Measurements from ENCODE around the gene VEZT. TPM values are rescaled to one million over a fixed set of nuclear protein-coding genes. Genes with fewer than 3 reads are reported as not detected.

VEZT gene
- total RNA-seq, 1 donor from 2014 or later: 126 TPM

- no peak for DNase-seq (ENCODE audit: low spot score, unreplicated experiment)
Observed at GRCh38 chr12:95204141-95204866, 13.3 kb upstream of the VEZT start.

GRCh38 chr12:95205016-95205624, 12.5 kb upstream of the VEZT start:
- Mint-ChIP-seq H3K36me3 (ENCODE audit: insufficient read depth) (peaks cover 23% of the 10 kb centered on the region), H3K4me3 (ENCODE audit: low read depth) (no peak overlapping the region), H3K9me3 (ENCODE audit: low read depth) (no peaks in the 10 kb centered on the region), H3K4me1 (ENCODE audit: low read depth) (peaks cover 35% of the 10 kb centered on the region), H3K27me3 (no peaks in the 10 kb centered on the region), H3K27ac (no peak overlapping the region)
- TF ChIP-seq CTCF (IDR thresholded peaks at IDR 0.05; ENCODE audit: unreplicated experiment): no peak
- DNase-seq (ENCODE audit: low spot score, unreplicated experiment): no peak

More at GRCh38 chr12:95204141-95204866, 13.3 kb upstream of the VEZT start:
- Mint-ChIP-seq H3K27ac (peak overlapping the region; percentile 90), H3K36me3 (ENCODE audit: insufficient read depth) (peaks cover 18% of the 10 kb centered on the region), H3K27me3 (no peaks in the 10 kb centered on the region), H3K4me3 (ENCODE audit: low read depth) (no peak overlapping the region), H3K4me1 (ENCODE audit: low read depth) (peaks cover 37% of the 10 kb centered on the region), H3K9me3 (ENCODE audit: low read depth) (no peaks in the 10 kb centered on the region)
- no peak for TF ChIP-seq CTCF (IDR thresholded peaks at IDR 0.05; ENCODE audit: unreplicated experiment)

GRCh38 chr12:95205685-95206084, 11.9 kb upstream of the VEZT start:
- DNase-seq (ENCODE audit: low spot score, unreplicated experiment): no peak

GRCh38 chr12:95206916-95207315, 10.7 kb upstream of the VEZT start:
- Mint-ChIP-seq H3K4me1 (ENCODE audit: low read depth) (peaks cover 18% of the 10 kb centered on the region), H3K4me3 (ENCODE audit: low read depth) (no peak overlapping the region)
- no peak for TF ChIP-seq CTCF (IDR thresholded peaks at IDR 0.05; ENCODE audit: unreplicated experiment)

More at GRCh38 chr12:95205685-95206084, 11.9 kb upstream of the VEZT start:
- no peak for TF ChIP-seq CTCF (IDR thresholded peaks at IDR 0.05; ENCODE audit: unreplicated experiment)
- Mint-ChIP-seq H3K4me1 (ENCODE audit: low read depth) (peaks cover 29% of the 10 kb centered on the region), H3K27ac (peak overlapping the region; percentile 75), H3K9me3 (ENCODE audit: low read depth) (no peaks in the 10 kb centered on the region), H3K4me3 (ENCODE audit: low read depth) (no peak overlapping the region), H3K36me3 (ENCODE audit: insufficient read depth) (peaks cover 25% of the 10 kb centered on the region), H3K27me3 (no peaks in the 10 kb centered on the region)

GRCh38 chr12:95207407-95207806, 10.2 kb upstream of the VEZT start:
- Mint-ChIP-seq H3K27me3 (no peaks in the 10 kb centered on the region), H3K36me3 (ENCODE audit: insufficient read depth) (peaks cover 26% of the 10 kb centered on the region), H3K27ac (no peak overlapping the region), H3K4me1 (ENCODE audit: low read depth) (peaks cover 18% of the 10 kb centered on the region), H3K9me3 (ENCODE audit: low read depth) (no peaks in the 10 kb centered on the region), H3K4me3 (ENCODE audit: low read depth) (no peak overlapping the region)
- DNase-seq (ENCODE audit: low spot score, unreplicated experiment): no peak
- TF ChIP-seq CTCF (IDR thresholded peaks at IDR 0.05; ENCODE audit: unreplicated experiment): no peak

More at GRCh38 chr12:95206916-95207315, 10.7 kb upstream of the VEZT start:
- peaks cover 26% of the 10 kb centered on the region for H3K36me3 Mint-ChIP-seq (ENCODE audit: insufficient read depth)
- no peaks in the 10 kb centered on the region for H3K9me3 Mint-ChIP-seq (ENCODE audit: low read depth)
- H3K27me3 Mint-ChIP-seq: no peaks in the 10 kb centered on the region
- no peak for DNase-seq (ENCODE audit: low spot score, unreplicated experiment)
- H3K27ac Mint-ChIP-seq: no peak overlapping the region

Data from progenitor cell of endocrine pancreas (in vitro differentiated cells).